ENCODE measurements around the gene ATP6AP1. TPM values are rescaled to one million over a fixed set of nuclear protein-coding genes. Genes with fewer than 3 reads are reported as not detected.
A peak's percentile ranks its signal among the peaks of the same experiment; 100 is the strongest.
"Not testable (repeated sequence)": the region's sequence is repeated elsewhere in the genome, so short reads cannot be mapped to it uniquely, and the experiment has no call there.

The ATP6AP1 gene
- 48.9 and 50.6 TPM in 2 replicates for total RNA-seq (2014; rRNA removed)
- 86.2 TPM for polyA plus RNA-seq (2012)

GRCh38 chrX:154428176-154429171 lies at the start of gene ATP6AP1:
Gene ATP6AP1, plus strand, starts transcription at chrX:154428677. Its CDS starts 16 bp downstream, at chrX:154428693.
- DNase-seq (ENCODE audit: low read depth) = peak; percentile 90

DNA sequence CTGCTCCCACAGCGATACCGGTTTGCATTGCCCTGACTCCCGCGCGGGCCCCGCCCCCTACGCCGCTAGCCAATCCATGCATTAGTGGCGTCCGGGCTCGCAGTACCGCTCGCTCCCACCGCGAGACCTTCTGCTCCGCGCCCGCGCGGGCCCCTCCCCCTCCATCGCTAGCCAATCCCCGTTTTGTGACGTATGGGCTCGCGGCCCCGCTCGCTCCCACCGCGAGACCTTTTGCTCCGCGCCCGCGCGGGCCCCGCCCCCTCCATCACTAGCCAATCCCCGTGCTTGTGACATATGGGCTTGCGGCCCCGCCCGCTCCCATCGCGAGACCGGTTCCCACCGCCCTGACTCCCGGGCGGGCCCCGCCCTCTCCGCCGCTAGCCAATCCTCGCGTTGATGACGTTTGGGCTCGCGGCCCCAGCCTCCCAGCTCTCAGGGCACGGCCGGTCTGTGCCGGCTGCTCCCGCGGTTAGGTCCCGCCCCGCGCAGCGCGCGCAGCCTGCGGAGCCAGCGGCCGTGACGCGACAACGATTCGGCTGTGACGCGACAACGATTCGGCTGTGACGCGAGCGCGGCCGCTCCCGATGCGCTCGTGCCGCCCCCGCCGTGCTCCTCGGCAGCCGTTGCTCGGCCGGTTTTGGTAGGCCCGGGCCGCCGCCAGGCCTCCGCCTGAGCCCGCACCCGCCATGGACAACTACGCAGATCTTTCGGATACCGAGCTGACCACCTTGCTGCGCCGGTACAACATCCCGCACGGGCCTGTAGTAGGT lies 49.5 kb upstream of the ATP6AP1 start, which contains the start of gene EMD:
Gene EMD, plus strand, starts transcription at position 497 of the 770 bp plus-strand sequence. Its CDS starts 190 bp downstream, at position 687.
- peak; percentile 96 for DNase-seq (ENCODE audit: low read depth)

DNA sequence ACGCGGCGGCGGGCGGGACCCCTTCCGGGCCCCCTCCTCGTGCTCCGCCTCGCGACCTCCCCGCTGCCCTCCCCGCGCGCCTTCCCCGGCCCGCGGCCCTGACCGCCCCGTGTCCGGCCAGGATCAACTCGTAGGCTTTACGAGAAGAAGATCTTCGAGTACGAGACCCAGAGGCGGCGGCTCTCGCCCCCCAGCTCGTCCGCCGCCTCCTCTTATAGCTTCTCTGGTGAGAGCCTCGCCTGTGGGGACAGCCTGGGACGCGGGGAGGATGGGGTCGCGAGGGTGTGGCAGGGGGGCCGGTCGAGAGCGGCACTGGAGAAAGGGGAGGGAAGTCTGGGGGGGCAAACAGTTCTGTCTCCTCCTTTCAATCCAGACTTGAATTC lies 48.9 kb upstream of the ATP6AP1 start:
- no peak for DNase-seq (ENCODE audit: low read depth)

DNA sequence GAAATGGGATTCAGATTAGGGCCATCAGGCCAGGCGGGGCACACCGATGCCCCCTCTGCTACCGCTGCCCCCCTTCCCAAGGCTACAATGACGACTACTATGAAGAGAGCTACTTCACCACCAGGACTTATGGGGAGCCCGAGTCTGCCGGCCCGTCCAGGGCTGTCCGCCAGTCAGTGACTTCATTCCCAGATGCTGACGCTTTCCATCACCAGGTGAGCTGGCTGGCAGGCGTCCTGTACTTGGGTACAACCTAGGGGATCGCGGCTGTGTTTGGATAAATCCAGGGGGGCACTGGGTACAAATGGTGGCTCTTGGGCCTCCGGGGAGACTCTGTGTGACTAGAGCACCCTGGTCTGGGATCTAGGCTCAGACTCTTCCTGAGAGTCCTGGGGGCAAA lies 48.3 kb upstream of the ATP6AP1 start:
- DNase-seq (ENCODE audit: low read depth) = no peak

- no peak for DNase-seq (ENCODE audit: low read depth)
Measured at GRCh38 chrX:154380787-154381186, 47.7 kb upstream of the ATP6AP1 start.

GRCh38 chrX:154381271-154381670 lies 47.2 kb upstream of the ATP6AP1 start:
- DNase-seq (ENCODE audit: low read depth) = no peak

- DNase-seq (ENCODE audit: low read depth) = no peak
Measured at GRCh38 chrX:154382483-154383069, 45.9 kb upstream of the ATP6AP1 start.

DNA sequence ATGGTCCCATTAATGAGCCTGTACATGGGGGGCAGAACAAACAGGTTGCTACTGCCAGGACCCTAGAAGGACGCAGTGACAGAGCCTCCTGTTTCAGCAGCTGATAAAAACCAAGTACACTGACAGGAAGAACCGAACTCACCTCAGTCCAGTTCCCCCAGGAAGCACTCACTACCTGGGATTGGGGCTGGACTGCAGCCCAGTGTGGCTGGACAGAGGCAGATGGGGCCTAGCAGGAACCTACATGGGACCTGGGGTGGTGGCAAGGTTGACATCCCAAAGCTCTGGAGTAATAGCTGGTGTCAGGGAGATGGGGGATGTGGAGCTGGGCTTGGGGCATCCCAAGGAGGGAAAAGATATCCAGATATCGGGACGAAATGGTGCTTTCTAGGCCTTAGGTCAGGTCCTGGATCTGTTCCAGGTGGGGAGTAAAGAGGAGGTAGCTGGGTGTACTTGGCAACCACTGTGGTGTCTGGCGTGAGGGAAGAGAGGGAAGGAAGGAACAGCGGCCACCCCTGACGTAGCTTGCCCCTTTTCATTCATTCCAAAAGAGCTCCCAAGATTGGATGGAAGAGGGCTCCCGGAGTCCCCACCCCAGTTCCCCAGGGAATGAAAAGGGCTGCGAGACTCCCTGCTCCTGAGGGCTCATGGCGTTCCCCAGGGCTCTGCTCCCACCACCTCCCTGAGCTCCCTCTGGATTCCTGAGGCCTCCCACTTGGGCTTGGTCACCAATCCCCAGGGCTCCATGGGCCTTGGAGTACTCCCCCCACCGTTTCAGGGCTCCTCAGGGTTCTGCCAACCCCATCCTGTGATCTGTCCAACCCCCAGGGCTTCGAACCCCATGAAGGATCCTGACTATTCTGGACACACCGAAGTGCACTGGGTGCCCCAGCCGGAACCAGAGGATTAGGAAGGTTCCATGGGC lies 44.9 kb upstream of the ATP6AP1 start:
- DNase-seq (ENCODE audit: low read depth) = no peak

- DNase-seq (ENCODE audit: low read depth) = no peak
Measured at GRCh38 chrX:154384284-154384892, 44.1 kb upstream of the ATP6AP1 start.

DNA sequence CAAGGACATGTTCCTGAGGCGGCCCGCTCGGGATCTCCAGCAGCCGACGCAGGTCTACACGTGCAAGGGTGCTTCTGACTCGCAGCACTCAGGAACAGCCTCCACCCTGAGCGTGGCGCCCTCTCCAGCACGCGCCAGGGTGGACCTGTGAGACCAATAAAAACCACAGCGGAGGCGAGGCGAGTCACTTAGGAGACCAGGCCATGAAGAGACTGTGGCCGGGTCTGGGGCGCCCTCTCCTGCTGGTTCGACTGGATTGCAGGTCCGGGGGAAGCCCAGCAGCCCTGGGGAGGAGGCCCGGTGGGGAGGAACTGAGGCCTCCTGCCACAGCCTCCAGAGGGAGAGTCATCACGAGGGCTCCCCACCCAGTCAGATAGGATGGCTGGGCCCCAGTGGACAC lies 40.4 kb upstream of the ATP6AP1 start:
- not testable (repeated sequence) for DNase-seq (ENCODE audit: low read depth)

GRCh38 chrX:154388649-154389048 lies 39.8 kb upstream of the ATP6AP1 start:
- not testable (repeated sequence) for DNase-seq (ENCODE audit: low read depth)

GRCh38 chrX:154389812-154390747 lies 38.4 kb upstream of the ATP6AP1 start:
- not testable (repeated sequence) for DNase-seq (ENCODE audit: low read depth)

DNA sequence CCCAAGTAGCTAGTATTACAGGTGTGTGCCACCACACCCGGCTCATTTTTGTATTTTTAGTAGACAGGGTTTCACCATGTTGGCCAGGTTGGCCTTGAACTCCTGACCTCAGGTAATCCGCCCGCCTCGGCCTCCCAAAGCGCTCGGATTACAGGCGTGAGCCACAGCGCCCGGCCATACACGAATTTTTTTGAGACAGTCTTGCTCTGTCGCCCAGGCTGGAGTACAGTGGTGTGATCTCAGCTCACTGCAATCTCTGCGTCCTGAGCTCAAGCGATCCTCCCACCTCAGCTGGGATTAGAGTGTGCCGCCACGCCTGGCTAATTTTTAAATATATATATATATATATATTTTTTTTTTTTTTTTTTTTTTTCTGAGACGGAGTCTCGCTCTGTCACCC lies 32.1 kb upstream of the ATP6AP1 start:
- not testable (repeated sequence) for DNase-seq (ENCODE audit: low read depth)

GRCh38 chrX:154396973-154397887 lies 31.2 kb upstream of the ATP6AP1 start:
- peak; percentile 64 for DNase-seq (ENCODE audit: low read depth)

DNA sequence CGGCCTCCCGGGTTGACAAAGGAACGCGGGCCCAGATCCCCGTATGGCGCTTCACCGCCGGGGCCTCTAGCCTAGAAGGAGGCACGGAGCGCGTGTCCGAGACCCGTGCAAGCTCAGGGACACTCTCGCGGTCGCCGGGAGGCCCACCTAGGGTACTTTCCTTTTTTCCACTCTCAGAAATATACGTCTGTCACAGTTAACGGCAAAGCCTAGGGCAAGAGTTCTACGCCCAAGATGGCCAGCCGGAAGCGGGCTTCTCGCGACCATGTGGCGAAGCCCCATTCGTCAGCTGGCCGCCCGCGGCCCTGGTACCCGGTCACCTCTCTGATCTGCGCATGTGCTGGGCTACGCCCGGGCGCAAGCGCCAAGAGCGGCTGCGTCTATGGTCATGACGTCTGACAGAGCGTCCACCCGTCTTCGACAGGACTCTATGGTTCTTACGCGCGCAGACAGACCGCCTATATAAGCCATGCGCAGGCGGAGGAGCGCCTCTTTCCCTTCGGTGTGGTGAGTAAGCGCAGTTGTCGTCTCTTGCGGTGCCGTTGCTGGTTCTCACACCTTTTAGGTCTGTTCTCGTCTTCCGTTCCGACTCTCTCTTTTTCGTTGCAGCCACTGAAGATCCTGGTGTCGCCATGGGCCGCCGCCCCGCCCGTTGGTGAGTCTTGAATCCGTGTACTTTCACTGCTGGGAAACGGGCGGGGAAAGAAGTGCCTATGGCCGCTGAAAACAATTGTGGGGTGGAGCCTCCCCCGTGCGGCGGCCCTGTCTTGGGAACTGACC lies 30.4 kb upstream of the ATP6AP1 start, which contains the start of gene RPL10:
Gene RPL10, plus strand, starts transcription at position 490 of the 780 bp plus-strand sequence. Its CDS starts 143 bp downstream, at position 633.
- DNase-seq (ENCODE audit: low read depth) = peak; percentile 96

DNA sequence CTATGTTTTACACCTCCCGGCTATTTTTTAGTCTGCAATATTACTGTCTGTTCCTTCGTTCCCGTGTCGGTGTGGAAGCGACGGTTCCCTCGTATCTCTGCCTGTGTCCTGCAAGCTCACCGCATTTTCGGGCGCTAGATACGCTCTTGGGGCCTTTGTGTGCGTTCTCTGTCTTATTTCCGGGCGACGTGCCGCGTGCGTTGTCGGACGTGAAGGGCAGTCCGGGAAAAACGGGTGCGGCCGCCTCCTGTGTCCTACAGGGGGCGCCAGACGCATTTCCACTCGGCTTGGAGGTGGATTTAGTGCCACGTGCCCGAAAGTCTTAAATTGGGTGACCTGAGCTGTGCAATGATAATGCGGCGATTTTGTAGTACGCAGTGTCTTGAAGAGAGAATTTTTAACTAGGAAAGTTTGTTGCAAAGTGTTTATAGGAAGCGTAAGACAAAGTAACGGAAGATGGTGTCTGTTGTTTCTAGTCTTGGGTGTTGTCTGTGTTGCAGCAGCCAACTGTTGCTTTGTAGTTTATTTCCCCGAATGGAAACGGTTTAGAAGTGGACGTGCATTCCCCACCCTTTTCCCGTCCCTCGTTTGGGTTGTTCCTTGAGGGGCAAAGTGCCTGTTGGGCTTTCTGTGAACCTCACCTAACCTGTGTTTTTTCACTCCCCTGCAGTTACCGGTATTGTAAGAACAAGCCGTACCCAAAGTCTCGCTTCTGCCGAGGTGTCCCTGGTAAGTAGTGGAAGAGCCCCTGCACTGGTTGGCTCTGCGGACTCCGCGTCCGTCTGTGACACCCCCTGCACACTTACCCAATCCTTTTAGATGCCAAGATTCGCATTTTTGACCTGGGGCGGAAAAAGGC lies 29.6 kb upstream of the ATP6AP1 start:
- peak; percentile 79 for DNase-seq (ENCODE audit: low read depth)

All from LHCN-M2 (cell line).